Neutrophil (primary cell): ENCODE data around the gene RHCE.

Source experiments
- H3K27ac ChIP-seq: fragments of 200-600 bp; sonication (generic); 2 replicates; pipeline ENCODE4 v1.5.1; 2016; ENCODE audit warnings: mild to moderate bottlenecking, moderate library complexity
- H3K27me3 ChIP-seq: fragments of 200-600 bp; sonication (generic); 2 replicates; pipeline ENCODE4 v1.6.0; 2016; ENCODE audit warnings: mild to moderate bottlenecking
- H3K36me3 ChIP-seq: fragments of 200-600 bp; sonication (generic); 2 replicates; pipeline ENCODE4 v1.5.1; 2017
- H3K4me1 ChIP-seq, 2 experiments: fragments of 200-600 bp in 1 of 2; sonication (generic) in 1 of 2; 1 replicate in 1 of 2; 2 replicates in 1 of 2; pipeline versions ENCODE4 v1.5.1 to v1.6.1; 2013 to 2016; ENCODE audit warnings: low read depth in 1 of 2, low read length in 1 of 2, mild to moderate bottlenecking in 1 of 2, moderate library complexity in 1 of 2; ENCODE audit not compliant: control insufficient read depth in 1 of 2, insufficient read depth in 1 of 2
- H3K4me3 ChIP-seq, 2 experiments: fragments of 200-600 bp in 1 of 2; sonication (generic) in 1 of 2; 1 replicate in 1 of 2; 2 replicates in 1 of 2; pipeline ENCODE4 v1.5.1; 2013 to 2016; ENCODE audit warnings: low read depth in 1 of 2, low read length in 1 of 2, mild to moderate bottlenecking in 1 of 2, moderate library complexity in 1 of 2
- H3K9me3 ChIP-seq: fragments of 200-600 bp; sonication (generic); 2 replicates; pipeline ENCODE4 v1.5.1; 2016
- TF ChIP-seq, protein P1 (sequence below): fragments of 200-600 bp; sonication (generic); IDR thresholded peaks from 2 replicates; pipeline ENCODE4 v1.5.1; 2016; ENCODE audit warnings: antibody characterized with exemption

Gene RHCE

DNA sequence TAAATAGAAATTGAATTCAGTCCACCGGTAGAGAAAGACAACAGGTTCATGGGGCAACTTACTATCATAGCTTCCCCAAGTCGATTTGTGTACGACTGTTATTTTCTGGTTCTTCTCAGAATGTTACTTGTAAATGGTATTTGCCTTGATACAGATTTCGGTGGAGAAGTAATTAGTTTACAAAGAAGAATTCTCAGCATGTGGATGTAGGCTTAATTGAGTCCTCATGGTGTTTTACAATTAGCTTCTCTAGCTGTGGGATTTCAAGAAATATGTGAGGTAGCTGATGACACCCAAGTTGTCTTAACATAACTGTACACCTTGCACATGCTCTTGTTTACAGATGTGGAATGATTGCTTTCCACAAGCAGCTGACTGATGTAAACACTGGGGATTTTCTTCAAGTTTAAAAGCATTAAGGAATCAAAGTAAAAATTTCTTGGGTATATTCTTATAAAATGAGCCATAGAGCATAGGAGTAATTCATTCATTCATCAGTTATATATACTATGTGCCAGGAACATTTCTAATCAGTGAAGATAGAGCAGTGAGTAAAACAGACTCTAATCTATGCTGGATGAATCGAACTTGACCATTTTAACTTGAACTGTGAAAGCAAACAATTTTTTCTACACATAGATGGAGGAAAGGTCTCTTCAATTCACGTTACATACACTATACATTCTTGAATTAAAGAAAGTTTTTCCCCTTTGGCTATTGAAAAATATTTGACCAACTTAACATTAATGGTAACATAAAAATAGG is 11.5 kb upstream of the RHCE start:
- peaks cover 5% of the 10 kb centered on the region for H3K36me3 ChIP-seq
- peaks cover 25 to 33% of the 10 kb centered on the region in 2 experiments for H3K4me1 ChIP-seq
- no peaks in the 10 kb centered on the region for H3K27me3 ChIP-seq
- H3K4me3 ChIP-seq = peak overlapping the region; percentile 86 to 100
- no peaks in the 10 kb centered on the region for H3K9me3 ChIP-seq
- H3K27ac ChIP-seq = no peak overlapping the region
- TF ChIP-seq, protein P1, sequence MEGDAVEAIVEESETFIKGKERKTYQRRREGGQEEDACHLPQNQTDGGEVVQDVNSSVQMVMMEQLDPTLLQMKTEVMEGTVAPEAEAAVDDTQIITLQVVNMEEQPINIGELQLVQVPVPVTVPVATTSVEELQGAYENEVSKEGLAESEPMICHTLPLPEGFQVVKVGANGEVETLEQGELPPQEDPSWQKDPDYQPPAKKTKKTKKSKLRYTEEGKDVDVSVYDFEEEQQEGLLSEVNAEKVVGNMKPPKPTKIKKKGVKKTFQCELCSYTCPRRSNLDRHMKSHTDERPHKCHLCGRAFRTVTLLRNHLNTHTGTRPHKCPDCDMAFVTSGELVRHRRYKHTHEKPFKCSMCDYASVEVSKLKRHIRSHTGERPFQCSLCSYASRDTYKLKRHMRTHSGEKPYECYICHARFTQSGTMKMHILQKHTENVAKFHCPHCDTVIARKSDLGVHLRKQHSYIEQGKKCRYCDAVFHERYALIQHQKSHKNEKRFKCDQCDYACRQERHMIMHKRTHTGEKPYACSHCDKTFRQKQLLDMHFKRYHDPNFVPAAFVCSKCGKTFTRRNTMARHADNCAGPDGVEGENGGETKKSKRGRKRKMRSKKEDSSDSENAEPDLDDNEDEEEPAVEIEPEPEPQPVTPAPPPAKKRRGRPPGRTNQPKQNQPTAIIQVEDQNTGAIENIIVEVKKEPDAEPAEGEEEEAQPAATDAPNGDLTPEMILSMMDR = no peak

DNA sequence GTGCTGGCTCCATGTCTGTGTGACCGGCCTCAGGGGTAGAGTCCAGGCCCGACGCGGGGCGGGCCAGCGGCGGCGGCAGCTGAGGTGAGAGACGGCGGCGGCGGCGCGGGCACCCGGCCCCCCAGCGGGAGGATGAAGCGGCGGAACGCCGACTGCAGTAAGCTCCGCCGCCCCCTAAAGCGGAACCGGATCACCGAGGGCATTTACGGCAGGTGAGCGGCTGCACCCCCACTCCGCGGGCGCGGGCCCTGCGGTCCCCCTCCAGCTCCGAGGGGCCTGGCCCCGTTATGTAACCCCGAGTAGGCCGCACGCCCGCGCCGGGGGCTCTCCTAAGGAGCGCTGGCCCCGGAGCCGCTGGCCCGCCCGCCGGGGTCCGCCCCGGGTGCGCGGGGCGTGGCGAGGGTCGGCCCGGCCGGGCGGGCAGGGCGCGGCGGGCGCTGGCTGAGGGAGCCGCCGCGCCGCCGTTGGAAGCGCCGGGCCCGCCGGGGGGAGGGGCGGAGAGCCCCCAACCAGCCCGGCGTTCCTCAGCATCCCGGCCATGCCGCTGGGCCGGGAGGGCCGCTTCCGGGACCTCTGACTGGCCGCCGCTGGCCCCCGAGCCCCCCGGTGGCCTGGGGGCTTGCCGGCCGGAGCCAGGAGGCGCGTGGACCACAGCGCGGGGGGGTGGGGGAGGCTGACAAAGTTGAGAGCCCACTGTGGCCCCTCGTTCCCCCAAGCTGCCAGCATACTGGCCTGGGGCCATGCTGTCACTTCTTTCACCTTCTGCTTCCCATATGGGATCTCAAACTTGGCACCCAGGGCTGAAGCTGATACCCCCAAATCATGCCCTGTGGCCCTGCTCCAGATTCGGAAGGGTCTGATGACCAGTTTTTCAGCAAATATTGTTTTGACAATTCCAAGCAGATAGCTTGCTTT is 10.6 kb upstream of the RHCE start:
- H3K27ac ChIP-seq = peak overlapping the region; percentile 93
- H3K27me3 ChIP-seq = no peaks in the 10 kb centered on the region
- H3K4me3 ChIP-seq = peak overlapping the region; percentile 86 to 100
- H3K9me3 ChIP-seq = no peaks in the 10 kb centered on the region
- H3K36me3 ChIP-seq = peaks cover 5% of the 10 kb centered on the region
- peaks cover 25 to 27% of the 10 kb centered on the region in 2 experiments for H3K4me1 ChIP-seq
- TF ChIP-seq, protein P1 = no peak

DNA sequence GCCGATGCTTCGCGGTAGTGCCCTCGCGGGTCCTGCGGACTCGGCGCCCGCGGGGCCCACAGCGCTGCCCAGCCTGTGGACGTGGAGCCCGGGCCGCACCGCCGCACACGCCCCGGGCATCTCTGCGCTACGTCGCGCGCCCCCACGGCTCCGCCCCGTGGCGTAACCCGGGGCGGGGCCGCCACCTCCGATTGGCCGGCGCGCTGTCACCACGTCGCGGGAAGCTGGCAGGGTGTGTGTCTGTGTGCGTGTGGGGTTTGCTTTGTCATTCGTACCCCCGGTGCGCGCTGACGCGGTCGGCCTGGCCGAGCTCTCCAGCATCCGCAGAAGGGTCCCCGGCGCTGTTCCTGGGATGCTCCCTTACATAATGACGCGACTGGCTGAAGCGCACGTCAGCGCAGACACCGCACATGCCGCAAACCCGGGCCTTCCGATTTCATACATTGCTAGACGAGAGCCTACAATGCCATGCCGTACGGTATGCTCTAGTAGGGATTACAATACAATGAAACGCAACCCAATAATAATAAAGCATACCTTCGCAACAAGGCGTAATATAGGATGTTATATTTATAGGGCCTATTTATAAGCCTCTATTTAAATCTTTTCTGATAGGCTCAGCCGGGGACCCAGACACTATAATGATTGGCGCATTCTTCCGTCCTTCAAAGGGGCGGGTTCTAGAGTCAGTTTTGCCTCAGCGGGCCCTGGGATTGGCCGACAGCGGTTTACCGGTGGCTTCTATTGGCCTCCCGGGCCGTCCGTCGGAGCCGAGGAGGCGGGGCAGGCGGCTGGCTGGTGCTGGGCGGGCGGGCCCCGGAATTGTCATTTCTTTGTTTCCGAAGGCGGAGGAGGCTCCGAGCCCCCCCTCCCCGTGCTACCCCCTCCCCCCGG is 9.7 kb upstream of the RHCE start, which contains the start of gene MACO1:
Gene MACO1, plus strand, starts transcription at position 825 of the 894 bp plus-strand sequence. CDS start 202 bp downstream, outside the sequence.
- TF ChIP-seq, protein P1 = peak; percentile 40

DNA sequence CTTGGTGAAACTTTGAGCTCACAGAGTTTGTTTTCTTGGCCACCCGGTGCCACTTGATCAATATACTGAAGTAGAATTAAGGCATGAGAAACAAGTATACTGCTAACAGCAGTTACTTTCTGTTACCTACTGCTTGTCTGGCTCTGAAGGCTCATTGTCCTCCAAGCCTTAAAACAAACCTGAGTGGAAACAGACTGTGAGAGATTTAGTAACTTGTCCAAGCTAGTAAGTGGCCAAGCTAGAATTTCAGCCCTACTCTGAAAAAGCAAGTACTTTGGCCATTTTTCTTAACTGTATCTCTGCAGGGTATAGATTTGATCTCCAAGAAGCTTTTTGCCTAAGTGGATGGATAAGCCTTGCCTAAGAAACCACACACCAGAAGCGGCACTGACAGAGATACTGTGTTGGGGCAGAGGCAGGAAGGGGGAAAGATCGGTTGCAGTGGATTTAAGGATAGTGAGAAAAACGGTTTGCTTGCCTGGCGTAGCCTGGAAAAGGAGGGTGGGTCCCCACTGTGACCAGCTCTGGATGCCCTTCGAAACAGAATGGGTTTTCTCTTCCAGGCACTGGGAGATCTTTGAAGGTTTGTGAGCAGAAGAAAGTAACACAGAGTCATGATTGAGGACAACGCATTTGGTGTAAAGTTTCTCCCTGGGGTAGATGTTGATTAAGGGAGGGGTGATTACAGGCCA is 8.0 kb upstream of the RHCE start:
- Histone ChIP-seq H3K4me1 (peaks cover 13 to 15% of the 10 kb centered on the region in 2 experiments), H3K9me3 (no peaks in the 10 kb centered on the region), H3K27ac (no peak overlapping the region), H3K36me3 (peaks cover 5% of the 10 kb centered on the region), H3K4me3 (no peak overlapping the region), H3K27me3 (no peaks in the 10 kb centered on the region)
- TF ChIP-seq, protein P1 = no peak

More for the DNA sequence above, 9.7 kb upstream of the RHCE start, which contains the start of gene MACO1:
- peak within 1 kb of the TSS; percentile 86 to 100 for H3K4me3 ChIP-seq
- H3K27ac ChIP-seq = peak within 1 kb of the TSS; percentile 93
- H3K27me3 ChIP-seq = no peaks in the 10 kb centered on the region
- peaks cover 5% of the 10 kb centered on the region for H3K36me3 ChIP-seq
- no peaks in the 10 kb centered on the region for H3K9me3 ChIP-seq
- H3K4me1 ChIP-seq = peaks cover 16 to 19% of the 10 kb centered on the region in 2 experiments
